Measurements from ENCODE around the gene MEIKIN.

Gene MEIKIN

GRCh38 chr5:131973089-131973712, 27.7 kb upstream of the MEIKIN start:
- Histone ChIP-seq H3K4me3 (ENCODE audit: low read depth, low read length) (no peak overlapping the region), H2AFZ (ENCODE audit: low read length, unreplicated experiment) (no peak overlapping the region), H3K36me3 (ENCODE audit: insufficient read depth, low read length) (no peaks in the 10 kb centered on the region), H3K79me2 (ENCODE audit: control insufficient read depth, insufficient read depth, low read length, unreplicated experiment) (no peaks in the 10 kb centered on the region), H3K27me3 (ENCODE audit: insufficient read depth, low read length) (peaks cover 44% of the 10 kb centered on the region), H3K4me1 (ENCODE audit: control insufficient read depth, insufficient read depth, low read length, unreplicated experiment) (no peaks in the 10 kb centered on the region), H3K27ac (ENCODE audit: low read depth, low read length) (no peak overlapping the region)

DNA sequence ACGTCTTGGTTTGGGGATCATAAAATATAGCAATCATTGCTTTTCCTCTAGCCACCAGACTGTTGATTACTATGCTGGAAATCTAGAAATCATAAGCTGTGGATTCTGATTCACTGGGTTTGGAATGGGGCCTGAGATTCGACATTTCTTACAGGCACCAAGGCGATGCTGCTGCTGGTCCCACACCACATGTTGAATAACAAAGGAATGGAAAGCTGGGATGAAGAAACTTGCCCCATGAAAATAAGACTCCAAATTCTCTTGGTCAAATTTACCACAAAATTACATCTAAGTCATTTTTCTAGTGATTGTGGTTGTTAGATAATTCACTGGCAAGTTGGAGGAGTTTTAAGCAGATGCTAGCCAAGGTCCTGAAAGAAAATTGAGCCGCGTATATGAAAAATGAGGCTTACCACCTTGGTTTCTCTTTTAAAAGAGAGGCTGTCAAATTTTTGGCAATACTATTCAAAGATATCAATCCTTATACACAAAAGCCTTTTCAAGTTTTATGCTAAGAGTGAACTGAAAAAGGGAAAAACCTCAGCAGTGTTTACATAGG, 23.0 kb upstream of the MEIKIN start:
- no peak overlapping the region for H2AFZ ChIP-seq (ENCODE audit: low read length, unreplicated experiment)
- no peaks in the 10 kb centered on the region for H3K36me3 ChIP-seq (ENCODE audit: insufficient read depth, low read length)
- H3K4me3 ChIP-seq (ENCODE audit: low read depth, low read length): no peak overlapping the region
- no peaks in the 10 kb centered on the region for H3K79me2 ChIP-seq (ENCODE audit: control insufficient read depth, insufficient read depth, low read length, unreplicated experiment)
- H3K27me3 ChIP-seq (ENCODE audit: insufficient read depth, low read length): peaks cover 77% of the 10 kb centered on the region
- no peak overlapping the region for H3K27ac ChIP-seq (ENCODE audit: low read depth, low read length)
- no peaks in the 10 kb centered on the region for H3K4me1 ChIP-seq (ENCODE audit: control insufficient read depth, insufficient read depth, low read length, unreplicated experiment)

DNA sequence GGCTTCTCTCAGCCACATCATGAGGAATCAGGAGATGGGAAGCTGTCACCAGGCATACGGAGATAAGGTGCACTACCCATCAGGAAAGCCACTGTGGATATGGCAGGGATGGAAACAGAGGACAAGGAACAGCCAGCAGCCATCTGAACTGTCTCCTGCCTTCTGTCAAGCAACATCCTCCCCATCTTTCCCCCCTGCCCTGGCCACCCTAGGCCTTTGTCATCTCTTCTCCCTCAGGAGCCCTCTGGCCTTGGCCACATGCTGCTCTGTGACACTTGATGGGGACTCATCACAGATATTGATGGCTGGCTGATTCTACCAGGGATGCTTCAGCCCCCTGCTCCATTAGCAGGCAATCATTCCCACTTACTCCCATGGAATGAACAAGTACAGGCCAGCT, 21.1 kb upstream of the MEIKIN start:
- no peaks in the 10 kb centered on the region for H3K36me3 ChIP-seq (ENCODE audit: insufficient read depth, low read length)
- H2AFZ ChIP-seq (ENCODE audit: low read length, unreplicated experiment): no peak overlapping the region
- H3K4me1 ChIP-seq (ENCODE audit: control insufficient read depth, insufficient read depth, low read length, unreplicated experiment): no peaks in the 10 kb centered on the region
- H3K27ac ChIP-seq (ENCODE audit: low read depth, low read length): no peak overlapping the region
- H3K27me3 ChIP-seq (ENCODE audit: insufficient read depth, low read length): peaks cover 75% of the 10 kb centered on the region
- H3K79me2 ChIP-seq (ENCODE audit: control insufficient read depth, insufficient read depth, low read length, unreplicated experiment): no peaks in the 10 kb centered on the region
- H3K4me3 ChIP-seq (ENCODE audit: low read depth, low read length): no peak overlapping the region

GRCh38 chr5:131965826-131966415, 20.5 kb upstream of the MEIKIN start:
- Histone ChIP-seq H3K4me1 (ENCODE audit: control insufficient read depth, insufficient read depth, low read length, unreplicated experiment) (no peaks in the 10 kb centered on the region), H3K79me2 (ENCODE audit: control insufficient read depth, insufficient read depth, low read length, unreplicated experiment) (no peaks in the 10 kb centered on the region), H3K27me3 (ENCODE audit: insufficient read depth, low read length) (peaks cover 69% of the 10 kb centered on the region), H2AFZ (ENCODE audit: low read length, unreplicated experiment) (no peak overlapping the region), H3K4me3 (ENCODE audit: low read depth, low read length) (no peak overlapping the region), H3K36me3 (ENCODE audit: insufficient read depth, low read length) (no peaks in the 10 kb centered on the region), H3K27ac (ENCODE audit: low read depth, low read length) (no peak overlapping the region)

DNA sequence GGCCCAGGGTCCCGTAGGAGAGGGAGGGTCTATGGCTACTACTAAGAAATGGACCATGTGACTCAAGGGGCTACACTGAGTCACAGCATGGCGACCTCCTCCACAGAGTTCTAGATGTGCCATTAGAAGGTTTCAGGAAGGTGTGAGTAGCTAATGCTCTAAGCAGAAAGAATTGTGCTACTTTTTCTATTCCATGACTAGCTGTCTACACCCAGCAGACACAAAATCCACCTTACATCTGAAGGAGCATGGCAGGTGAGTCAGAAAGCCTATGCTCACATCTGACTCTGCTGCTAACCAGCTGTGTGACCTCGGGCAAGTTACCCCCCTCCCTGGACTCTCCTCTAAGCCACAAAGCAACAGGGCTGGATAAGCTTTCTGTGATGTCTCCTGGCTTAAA, 14.4 kb upstream of the MEIKIN start:
- H3K36me3 ChIP-seq (ENCODE audit: insufficient read depth, low read length): no peaks in the 10 kb centered on the region
- H2AFZ ChIP-seq (ENCODE audit: low read length, unreplicated experiment): no peak overlapping the region
- peaks cover 30% of the 10 kb centered on the region for H3K27me3 ChIP-seq (ENCODE audit: insufficient read depth, low read length)
- no peak overlapping the region for H3K4me3 ChIP-seq (ENCODE audit: low read depth, low read length)
- no peaks in the 10 kb centered on the region for H3K79me2 ChIP-seq (ENCODE audit: control insufficient read depth, insufficient read depth, low read length, unreplicated experiment)
- no peaks in the 10 kb centered on the region for H3K4me1 ChIP-seq (ENCODE audit: control insufficient read depth, insufficient read depth, low read length, unreplicated experiment)
- H3K27ac ChIP-seq (ENCODE audit: low read depth, low read length): no peak overlapping the region

DNA sequence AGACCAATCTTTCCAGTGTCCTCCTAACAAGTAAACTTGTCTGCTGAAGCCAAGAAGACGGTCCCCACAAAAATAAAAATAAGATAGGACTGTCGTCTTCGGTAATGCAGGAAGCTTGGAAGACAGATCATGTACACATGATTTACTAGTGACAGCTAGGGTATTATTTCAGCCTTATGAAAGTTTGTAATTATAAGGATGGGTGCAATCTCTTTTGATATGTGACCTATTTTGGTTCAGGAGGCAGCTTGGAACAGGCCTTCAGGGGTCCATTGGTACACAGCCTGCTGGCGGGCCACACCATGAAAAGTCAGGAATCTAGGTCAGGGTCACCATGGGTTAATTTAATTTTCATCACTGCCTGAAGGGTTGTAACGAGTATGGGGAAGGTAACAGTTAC, 13.7 kb upstream of the MEIKIN start:
- H3K27ac ChIP-seq (ENCODE audit: low read depth, low read length): no peak overlapping the region
- no peak overlapping the region for H3K4me3 ChIP-seq (ENCODE audit: low read depth, low read length)
- peaks cover 32% of the 10 kb centered on the region for H3K27me3 ChIP-seq (ENCODE audit: insufficient read depth, low read length)
- H2AFZ ChIP-seq (ENCODE audit: low read length, unreplicated experiment): no peak overlapping the region
- no peaks in the 10 kb centered on the region for H3K36me3 ChIP-seq (ENCODE audit: insufficient read depth, low read length)
- H3K79me2 ChIP-seq (ENCODE audit: control insufficient read depth, insufficient read depth, low read length, unreplicated experiment): no peaks in the 10 kb centered on the region
- no peaks in the 10 kb centered on the region for H3K4me1 ChIP-seq (ENCODE audit: control insufficient read depth, insufficient read depth, low read length, unreplicated experiment)

GRCh38 chr5:131957721-131958441, 12.4 kb upstream of the MEIKIN start:
- Histone ChIP-seq H2AFZ (ENCODE audit: low read length, unreplicated experiment) (no peak overlapping the region), H3K4me3 (ENCODE audit: low read depth, low read length) (no peak overlapping the region), H3K36me3 (ENCODE audit: insufficient read depth, low read length) (no peaks in the 10 kb centered on the region), H3K27me3 (ENCODE audit: insufficient read depth, low read length) (peaks cover 21% of the 10 kb centered on the region), H3K4me1 (ENCODE audit: control insufficient read depth, insufficient read depth, low read length, unreplicated experiment) (no peaks in the 10 kb centered on the region), H3K79me2 (ENCODE audit: control insufficient read depth, insufficient read depth, low read length, unreplicated experiment) (no peaks in the 10 kb centered on the region), H3K27ac (ENCODE audit: low read depth, low read length) (no peak overlapping the region)

DNA sequence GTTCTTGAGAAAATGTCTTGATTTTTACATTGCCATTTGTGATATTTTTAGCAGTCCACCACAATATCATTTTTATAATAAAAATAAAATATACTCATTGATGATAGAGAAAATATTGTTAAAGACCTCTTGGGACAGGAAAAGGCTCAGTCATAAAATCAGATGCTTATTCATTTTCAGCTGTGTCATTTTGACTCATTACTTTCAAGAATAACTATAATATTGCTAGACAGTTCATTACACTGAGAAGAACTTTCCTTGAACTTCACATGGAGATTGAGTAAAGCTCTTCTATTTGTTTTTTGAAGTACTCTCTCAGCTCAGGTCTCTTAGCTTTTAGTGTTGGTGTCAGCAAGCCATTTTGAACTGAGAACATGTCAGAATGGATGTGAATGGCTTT, 8.5 kb upstream of the MEIKIN start:
- Histone ChIP-seq H2AFZ (ENCODE audit: low read length, unreplicated experiment) (no peak overlapping the region), H3K4me3 (ENCODE audit: low read depth, low read length) (no peak overlapping the region), H3K36me3 (ENCODE audit: insufficient read depth, low read length) (no peaks in the 10 kb centered on the region), H3K27me3 (ENCODE audit: insufficient read depth, low read length) (peaks cover 27% of the 10 kb centered on the region), H3K79me2 (ENCODE audit: control insufficient read depth, insufficient read depth, low read length, unreplicated experiment) (no peaks in the 10 kb centered on the region), H3K27ac (ENCODE audit: low read depth, low read length) (no peak overlapping the region), H3K4me1 (ENCODE audit: control insufficient read depth, insufficient read depth, low read length, unreplicated experiment) (no peaks in the 10 kb centered on the region)

- Histone ChIP-seq H3K4me1 (ENCODE audit: control insufficient read depth, insufficient read depth, low read length, unreplicated experiment) (no peaks in the 10 kb centered on the region), H2AFZ (ENCODE audit: low read length, unreplicated experiment) (no peak overlapping the region), H3K79me2 (ENCODE audit: control insufficient read depth, insufficient read depth, low read length, unreplicated experiment) (no peaks in the 10 kb centered on the region), H3K4me3 (ENCODE audit: low read depth, low read length) (no peak overlapping the region), H3K36me3 (ENCODE audit: insufficient read depth, low read length) (no peaks in the 10 kb centered on the region), H3K27ac (ENCODE audit: low read depth, low read length) (no peak overlapping the region), H3K27me3 (ENCODE audit: insufficient read depth, low read length) (peaks cover 43% of the 10 kb centered on the region)
Measured at GRCh38 chr5:131952301-131952857, 6.9 kb upstream of the MEIKIN start.

- H3K27ac ChIP-seq (ENCODE audit: low read depth, low read length): no peak overlapping the region
Measured at GRCh38 chr5:131950706-131951105, 5.2 kb upstream of the MEIKIN start.

More at GRCh38 chr5:131950706-131951105, 5.2 kb upstream of the MEIKIN start:
- Histone ChIP-seq H3K79me2 (ENCODE audit: control insufficient read depth, insufficient read depth, low read length, unreplicated experiment) (no peaks in the 10 kb centered on the region), H3K4me1 (ENCODE audit: control insufficient read depth, insufficient read depth, low read length, unreplicated experiment) (no peaks in the 10 kb centered on the region), H3K4me3 (ENCODE audit: low read depth, low read length) (no peak overlapping the region), H3K36me3 (ENCODE audit: insufficient read depth, low read length) (no peaks in the 10 kb centered on the region), H3K27me3 (ENCODE audit: insufficient read depth, low read length) (peaks cover 49% of the 10 kb centered on the region), H2AFZ (ENCODE audit: low read length, unreplicated experiment) (no peak overlapping the region)

Measured in ACC112 (cell line).